ENCODE measurements around the gene GARIN5B.

- TF ChIP-seq CTCF (IDR thresholded peaks at IDR 0.05) (no peak), POLR2AphosphoS5 (IDR thresholded peaks at IDR 0.05) (no peak)
These were observed 52.6 kb downstream of the GARIN5B start for GRCh38 chr19:55310498-55310897.

Data from prostate gland (tissue), 2 donors.